Body of pancreas (tissue), 4 donors: ENCODE data around the gene SUGCT.
"Not testable (repeated sequence)": the region's sequence is repeated elsewhere in the genome, so short reads cannot be mapped to it uniquely, and the experiment has no call there.

ENCODE experiments used
- CTCF ChIP-seq, 7 experiments: fragments of 450-650 bp in 4 of 7; fragments of 200-600 bp in 3 of 7; sonication (generic) in 3 of 7; IDR thresholded peaks; one replicate each; pipeline ENCODE4 v1.5.1; 2016 to 2019; ENCODE audit warnings: antibody characterized with exemption in 7 of 7
- POLR2A ChIP-seq, 3 donors: fragments of 450-650 bp; IDR thresholded peaks; one replicate each; pipeline ENCODE4 v1.6.1; 2016; ENCODE audit warnings: antibody characterized with exemption in 3 of 3, mild to moderate bottlenecking in 2 of 3

- not testable (repeated sequence) for TF ChIP-seq CTCF, POLR2A (IDR thresholded peaks at IDR 0.05)
These were observed 16.6 kb upstream of the SUGCT start for GRCh38 chr7:40118201-40118600.
